SK-N-SH (cell line): Measurements from ENCODE around the gene OR2T27. TPM values are rescaled to one million over a fixed set of nuclear protein-coding genes. Genes with fewer than 3 reads are reported as not detected.

Source experiments
- CTCF ChIA-PET: fragments of 300-600, 350-600 bp; formaldehyde crosslinking; extraction: SDS; loops from one replicate; lab custom pipeline; 2021; lab: Yijun Ruan, JAX
- POLR2A ChIA-PET: fragments of 350-600 bp; sonication (Branson Sonifier 250); formaldehyde crosslinking; extraction: SDS; loops from one replicate; lab custom pipeline; 2020; ENCODE audit warnings: antibody characterized with exemption, inconsistent platforms; lab: Yijun Ruan, JAX
- DNase-seq: peaks from one replicate; pipeline ENCODE4 v3.0.0; 2012
- H2AFZ ChIP-seq: fragments of 200-600 bp; sonication (generic); 2 replicates; pipeline ENCODE4 v1.8.1; 2016; ENCODE audit warnings: antibody characterized with exemption, mild to moderate bottlenecking, low read depth
- H3F3A ChIP-seq: fragments of 200-600 bp; sonication (generic); replicated peaks from 2 replicates; pipeline ENCODE3; 2016; ENCODE audit warnings: antibody characterized with exemption, mild to moderate bottlenecking; ENCODE audit not compliant: insufficient read depth
- H3K27ac ChIP-seq, 2 experiments: fragments of 200-500 bp in 1 of 2; fragments of 200-600 bp in 1 of 2; sonication (Bioruptor generic) in 1 of 2; sonication (generic), shearing (Covaris generic) in 1 of 2; 2 replicates each; pipeline versions ENCODE4 v1.5.1 to v1.6.1; 2014 to 2016; ENCODE audit warnings: low read depth in 2 of 2, inconsistent platforms in 1 of 2, low read length in 1 of 2, mild to moderate bottlenecking in 1 of 2, mixed read lengths in 1 of 2
- H3K27me3 ChIP-seq: fragments of 200-600 bp; sonication (generic), shearing (Covaris generic); 2 replicates; pipeline ENCODE4 v1.6.1; 2016; ENCODE audit warnings: mixed run types; ENCODE audit not compliant: insufficient read depth
- H3K36me3 ChIP-seq, 2 experiments: fragments of 200-500 bp in 1 of 2; fragments of 200-600 bp in 1 of 2; sonication (Bioruptor generic) in 1 of 2; sonication (generic) in 1 of 2; replicated peaks in 1 of 2; 2 replicates each; pipeline versions ENCODE3 to v1.5.1; 2014 to 2016; ENCODE audit warnings: low read length in 1 of 2, mild to moderate bottlenecking in 1 of 2; ENCODE audit not compliant: insufficient read depth in 2 of 2, control insufficient read depth in 1 of 2
- H3K4me1 ChIP-seq, 2 experiments: fragments of 200-500 bp in 1 of 2; fragments of 200-600 bp in 1 of 2; sonication (Bioruptor generic) in 1 of 2; sonication (generic), shearing (Covaris generic) in 1 of 2; 2 replicates each; pipeline versions ENCODE4 v1.5.1 to v1.6.1; 2014 to 2016; ENCODE audit warnings: low read depth in 1 of 2, low read length in 1 of 2, mixed run types in 1 of 2; ENCODE audit not compliant: insufficient read depth in 2 of 2, control insufficient read depth in 1 of 2
- H3K4me2 ChIP-seq: fragments of 200-600 bp; sonication (generic), shearing (Covaris generic); 2 replicates; pipeline ENCODE4 v1.6.1; 2017; ENCODE audit warnings: mixed run types
- H3K4me3 ChIP-seq, 2 experiments: fragments of 200-500 bp in 1 of 2; fragments of 200-600 bp in 1 of 2; sonication (Bioruptor generic) in 1 of 2; sonication (generic), shearing (Covaris generic) in 1 of 2; 2 replicates each; pipeline versions ENCODE4 v1.5.1 to v1.8.1; 2014 to 2016; ENCODE audit warnings: low read depth in 2 of 2, inconsistent platforms in 1 of 2, low read length in 1 of 2, mild to moderate bottlenecking in 1 of 2, mixed read lengths in 1 of 2, moderate library complexity in 1 of 2
- H3K79me2 ChIP-seq: fragments of 200-600 bp; sonication (generic); 2 replicates; pipeline ENCODE4 v1.8.1; 2017; ENCODE audit warnings: mild to moderate bottlenecking; ENCODE audit not compliant: insufficient read depth
- H3K9ac ChIP-seq: fragments of 200-600 bp; sonication (generic); 2 replicates; pipeline ENCODE4 v1.6.1; 2017; ENCODE audit warnings: mixed run types
- H3K9me2 ChIP-seq: fragments of 200-600 bp; sonication (generic); 2 replicates; pipeline ENCODE4 v1.6.1; 2017; ENCODE audit warnings: mixed run types
- H3K9me3 ChIP-seq: fragments of 200-600 bp; sonication (generic); 2 replicates; pipeline ENCODE4 v1.6.1; 2017; ENCODE audit warnings: mixed run types, mild to moderate bottlenecking, moderate library complexity
- H4K20me1 ChIP-seq: fragments of 200-600 bp; sonication (generic); 2 replicates; pipeline ENCODE4 v1.6.1; 2017; ENCODE audit warnings: mild to moderate bottlenecking, mixed run types; ENCODE audit not compliant: insufficient read depth
- CHD2 ChIP-seq: fragments of 150-350 bp; IDR thresholded peaks from 2 replicates; pipeline ENCODE4 v1.6.1; 2018; ENCODE audit warnings: low read length; ENCODE audit not compliant: partially characterized antibody
- ELF1 ChIP-seq: IDR thresholded peaks from 2 replicates; pipeline ENCODE4 v1.4.0; 2012
- EP300 ChIP-seq, 2 experiments: IDR thresholded peaks; 2 replicates each; pipeline versions ENCODE4 v1.4.0 to v1.6.1; 2012; ENCODE audit warnings: borderline replicate concordance in 1 of 2, low read depth in 1 of 2, low read length in 1 of 2
- EZH2phosphoT487 ChIP-seq: fragments of 200-600 bp; sonication (generic); IDR thresholded peaks from 2 replicates; pipeline ENCODE4 v1.6.1; 2017; ENCODE audit warnings: low read depth, mixed run types, mild to moderate bottlenecking, antibody characterized with exemption, moderate library complexity, borderline replicate concordance
- FOSL2 ChIP-seq: IDR thresholded peaks from 2 replicates; pipeline ENCODE4 v1.4.0; 2012; ENCODE audit warnings: low read depth, mild to moderate bottlenecking, moderate library complexity, borderline replicate concordance
- GABPA ChIP-seq: IDR thresholded peaks from 2 replicates; pipeline ENCODE4 v1.4.0; 2012; ENCODE audit warnings: low read depth, mild to moderate bottlenecking
- GATA2 ChIP-seq: sonication (generic); formaldehyde crosslinking; IDR thresholded peaks from 2 replicates; pipeline ENCODE4 v1.5.0; 2020; ENCODE audit warnings: mild to moderate bottlenecking, missing genetic modification reagents
- MAX ChIP-seq: IDR thresholded peaks from 2 replicates; pipeline ENCODE4 v1.4.0; 2012; ENCODE audit warnings: low read depth
- MXI1 ChIP-seq: IDR thresholded peaks from 2 replicates; pipeline ENCODE4 v1.6.1; 2012; ENCODE audit warnings: mild to moderate bottlenecking, low read depth, low read length, improper control_type of control experiment
- NFIC ChIP-seq: IDR thresholded peaks from 2 replicates; pipeline ENCODE4 v1.4.0; 2012; ENCODE audit warnings: borderline replicate concordance
- PBX3 ChIP-seq: IDR thresholded peaks from 2 replicates; pipeline ENCODE4; 2012
- RCOR1 ChIP-seq: fragments of 150-350 bp; IDR thresholded peaks from 2 replicates; pipeline ENCODE4 v1.6.1; 2017; ENCODE audit warnings: antibody characterized with exemption, low read length
- REST ChIP-seq: IDR thresholded peaks from 2 replicates; pipeline ENCODE4 v1.6.1; 2012; ENCODE audit warnings: mild to moderate bottlenecking, low read depth, low read length, moderate library complexity
- RFX5 ChIP-seq: IDR thresholded peaks from 2 replicates; pipeline ENCODE4 v1.6.1; 2012; ENCODE audit warnings: mild to moderate bottlenecking, improper control_type of control experiment, low read length
- RXRA ChIP-seq: IDR thresholded peaks from 2 replicates; pipeline ENCODE4 v1.4.0; 2012; ENCODE audit warnings: low read depth, mild to moderate bottlenecking, borderline replicate concordance
- SIN3A ChIP-seq: IDR thresholded peaks from 2 replicates; pipeline ENCODE4 v1.6.1; 2012; ENCODE audit warnings: low read depth, mild to moderate bottlenecking, low read length, moderate library complexity, borderline replicate concordance
- TAF1 ChIP-seq: IDR thresholded peaks from 2 replicates; pipeline ENCODE4 v1.6.1; 2012; ENCODE audit warnings: low read depth, mild to moderate bottlenecking, low read length, moderate library complexity, borderline replicate concordance
- YY1 ChIP-seq: IDR thresholded peaks from 2 replicates; pipeline ENCODE4 v1.4.0; 2012; ENCODE audit warnings: low read depth, mild to moderate bottlenecking
- WGBS: methylation state at CpG from one replicate; pipeline ENCODE4 v1.1.6; 2017; ENCODE audit warnings: low lambda C conversion rate; 5-methylcytosine and 5-hydroxymethylcytosine counted together
- polyA plus RNA-seq, 3 experiments: library from polyadenylated mRNA; depleted of rRNA; stranded (reverse); fragments of >200 nt; gene quantifications; 2 replicates each; pipeline ENCODE4 v1.2.3, GENCODE V29; 2012

Gene OR2T27
- polyA plus RNA-seq, 1 of the 3 experiments (the other 2 are of a cell fraction) = not detected

- Histone ChIP-seq H3F3A (no peaks in the 10 kb centered on the region), H3K4me1 (no peaks in the 10 kb centered on the region), H3K79me2 (no peaks in the 10 kb centered on the region), H4K20me1 (no peaks in the 10 kb centered on the region), H3K27ac (no peak overlapping the region), H3K9ac (no peak overlapping the region), H2AFZ (peak overlapping the region; percentile 37; the same call in 1 of the 2 replicates), H3K4me2 (no peak overlapping the region), H3K27me3 (peaks cover 4% of the 10 kb centered on the region; the same call in 1 of the 2 replicates), H3K36me3 (no peaks in the 10 kb centered on the region), H3K9me2 (no peaks in the 10 kb centered on the region), H3K9me3 (no peaks in the 10 kb centered on the region), H3K4me3 (no peak overlapping the region)
- whole genome bisulfite sequencing = 5% methylated on average over 9 of the region's 9 CpGs
- DNase-seq = no peak
- CTCF ChIA-PET = interaction anchor here (9.2 kb wide), 1 partner anchor 180 kb away, joined by 122 read pairs; no protein-coding TSS in a partner anchor
- POLR2A ChIA-PET = no interaction called here
- TF ChIP-seq ELF1 (no peak), NFIC (no peak), RFX5 (no peak), MAX (no peak), MXI1 (no peak), RXRA (no peak), GATA2 (CRISPR knock-in tag) (no peak)
Observed at GRCh38 chr1:248627971-248628844, 27.1 kb downstream of the OR2T27 start.

- DNase-seq = no peak
- ChIA-PET CTCF (interaction anchor here (9.2 kb wide), 1 partner anchor 182 kb away, joined by 122 read pairs; no protein-coding TSS in a partner anchor), POLR2A (no interaction called here)
- Histone ChIP-seq H3K27me3 (peaks cover 4% of the 10 kb centered on the region; the same call in 1 of the 2 replicates), H3K4me2 (no peak overlapping the region), H3K79me2 (no peaks in the 10 kb centered on the region), H4K20me1 (no peaks in the 10 kb centered on the region), H3F3A (no peaks in the 10 kb centered on the region), H2AFZ (no peak overlapping the region), H3K4me1 (no peaks in the 10 kb centered on the region), H3K36me3 (no peaks in the 10 kb centered on the region)
- 6% methylated on average over 5 of the region's 5 CpGs for WGBS
- TF ChIP-seq ELF1 (no peak), EZH2phosphoT487 (no peak), FOSL2 (no peak), MXI1 (no peak), MAX (no peak), TAF1 (no peak), SIN3A (no peak), GATA2 (CRISPR knock-in tag) (no peak), REST (no peak), NFIC (no peak), GABPA (no peak), YY1 (no peak), RFX5 (no peak), RCOR1 (no peak), EP300 (IDR thresholded peaks at IDR 0.05; ENCODE audit: borderline replicate concordance in 1 of 2, low read depth in 1 of 2, low read length in 1 of 2) (no peak), PBX3 (no peak), CHD2 (no peak)
- TF ChIP-seq, all 33 proteins: peak for 0
- H3K9ac ChIP-seq = no peak overlapping the region
- H3K27ac ChIP-seq = no peak overlapping the region
- no peaks in the 10 kb centered on the region for H3K9me3 ChIP-seq
- no peak overlapping the region for H3K4me3 ChIP-seq
- no peaks in the 10 kb centered on the region for H3K9me2 ChIP-seq
Observed at GRCh38 chr1:248625971-248626370, 29.4 kb downstream of the OR2T27 start.
